HepG2 (cell line): ENCODE measurements around the gene TBC1D14. TPM values are rescaled to one million over a fixed set of nuclear protein-coding genes. Genes with fewer than 3 reads are reported as not detected.
A peak's percentile ranks its signal among the peaks of the same experiment; 100 is the strongest.

ENCODE experiments used
- AGO1 ChIP-seq: fragments of 200-400 bp; formaldehyde crosslinking; IDR thresholded peaks from 2 replicates; pipeline ENCODE4 v1.6.1; 2017; ENCODE audit warnings: mild to moderate bottlenecking, low read depth, low read length, moderate library complexity; ENCODE audit not compliant: poor library complexity, severe bottlenecking
- ATF2 ChIP-seq: sonication (generic); formaldehyde crosslinking; IDR thresholded peaks from 2 replicates; pipeline ENCODE4 v1.4.0; 2020; ENCODE audit warnings: missing genetic modification reagents
- BRCA1 ChIP-seq: sonication (generic); formaldehyde crosslinking; IDR thresholded peaks from 2 replicates; pipeline ENCODE4 v1.4.0; 2020; ENCODE audit warnings: missing genetic modification reagents
- FOXP4 ChIP-seq: sonication (generic); formaldehyde crosslinking; IDR thresholded peaks from 2 replicates; pipeline ENCODE4 v1.4.0; 2020; ENCODE audit warnings: missing genetic modification reagents
- HNRNPH1 ChIP-seq: fragments of 200-400 bp; formaldehyde crosslinking; optimal IDR thresholded peaks from 2 replicates; pipeline ENCODE3; 2017; ENCODE audit warnings: mild to moderate bottlenecking, low read depth, low read length
- ISL2 ChIP-seq: sonication (generic); formaldehyde crosslinking; IDR thresholded peaks from 2 replicates; pipeline ENCODE4 v1.5.0; 2020; ENCODE audit warnings: missing genetic modification reagents
- JUN ChIP-seq: sonication (generic); formaldehyde crosslinking; IDR thresholded peaks from 2 replicates; pipeline ENCODE4 v1.4.0; 2020; ENCODE audit warnings: mild to moderate bottlenecking, missing genetic modification reagents
- PHF21A ChIP-seq: sonication (generic); formaldehyde crosslinking; IDR thresholded peaks from 2 replicates; pipeline ENCODE4 v1.5.0; 2020; ENCODE audit warnings: mild to moderate bottlenecking, missing genetic modification reagents
- PRPF4 ChIP-seq: fragments of 200-400 bp; formaldehyde crosslinking; IDR thresholded peaks from 2 replicates; pipeline ENCODE4 v1.6.1; 2016; ENCODE audit warnings: low read length, low read depth; ENCODE audit not compliant: poor library complexity, severe bottlenecking
- RNF219 ChIP-seq: sonication (generic); formaldehyde crosslinking; IDR thresholded peaks from 2 replicates; pipeline ENCODE4 v1.5.0; 2020; ENCODE audit warnings: mild to moderate bottlenecking, missing genetic modification reagents
- SIN3A ChIP-seq: IDR thresholded peaks from 2 replicates; pipeline ENCODE4 v1.6.1; 2011; ENCODE audit warnings: low read depth, mild to moderate bottlenecking, control low read depth, low read length, borderline replicate concordance
- TBX2 ChIP-seq: sonication (generic); formaldehyde crosslinking; IDR thresholded peaks from 2 replicates; pipeline ENCODE4 v1.5.0; 2020; ENCODE audit warnings: missing genetic modification reagents, mild to moderate bottlenecking, borderline replicate concordance
- TCF12 ChIP-seq, 2 experiments: fragments of 450-650 bp in 1 of 2; sonication (generic) in 1 of 2; formaldehyde crosslinking in 1 of 2; IDR thresholded peaks; 2 replicates each; pipeline versions ENCODE4 v1.6.1 to v1.8.0; 2017 to 2022; ENCODE audit warnings: antibody characterized with exemption in 1 of 2, mild to moderate bottlenecking in 1 of 2, missing genetic modification reagents in 1 of 2, moderate library complexity in 1 of 2
- ZBTB8A ChIP-seq: sonication (generic); formaldehyde crosslinking; IDR thresholded peaks from 2 replicates; pipeline ENCODE4 v1.4.0; 2020; ENCODE audit warnings: mild to moderate bottlenecking, low read depth, missing genetic modification reagents, borderline replicate concordance
- ZFP36 ChIP-seq: fragments of 150-350 bp; IDR thresholded peaks from 2 replicates; pipeline ENCODE4 v1.6.1; 2018; ENCODE audit warnings: borderline replicate concordance, low read length, low read depth; ENCODE audit not compliant: partially characterized antibody
- ZKSCAN8 ChIP-seq: IDR thresholded peaks from 2 replicates; pipeline ENCODE4 v1.6.1; 2016; ENCODE audit warnings: borderline replicate concordance, missing genetic modification reagents, missing compliant biosample characterization
- ZNF280B ChIP-seq: sonication (generic); formaldehyde crosslinking; IDR thresholded peaks from 2 replicates; pipeline ENCODE4 v1.5.0; 2020; ENCODE audit warnings: missing genetic modification reagents, mild to moderate bottlenecking, borderline replicate concordance
- ZNF446 ChIP-seq: sonication (generic); formaldehyde crosslinking; IDR thresholded peaks from 2 replicates; pipeline ENCODE4 v1.5.0; 2020; ENCODE audit warnings: mild to moderate bottlenecking, missing genetic modification reagents
- ZNF644 ChIP-seq: IDR thresholded peaks from 2 replicates; pipeline ENCODE4 v1.6.1; 2016; ENCODE audit warnings: low read depth
- ZNF703 ChIP-seq: sonication (generic); formaldehyde crosslinking; IDR thresholded peaks from 2 replicates; pipeline ENCODE4 v1.5.1; 2020; ENCODE audit warnings: missing genetic modification reagents, mild to moderate bottlenecking, moderate library complexity, borderline replicate concordance
- ZNF816 ChIP-seq: sonication (generic); formaldehyde crosslinking; IDR thresholded peaks from 2 replicates; pipeline ENCODE4 v1.8.0; 2022; ENCODE audit warnings: missing genetic modification reagents, mild to moderate bottlenecking, borderline replicate concordance
- polyA plus RNA-seq, 8 experiments: library from polyadenylated mRNA; depleted of rRNA in 3 of 8; stranded (reverse) in 7 of 8; unstranded in 1 of 8; fragments of >200 nt; fragmentation: Illumina TruSeq in 4 of 8; extraction: Trizol in 4 of 8; gene quantifications; 2 replicates each; pipeline versions ENCODE4 v1.2.1 to v1.2.3, GENCODE V29; 2011 to 2016; ENCODE audit warnings: low read depth in 4 of 8, missing spikeins in 1 of 8, mixed read lengths in 1 of 8; ENCODE audit not compliant: insufficient read depth in 1 of 8
- total RNA-seq, 5 experiments: library from RNA; depleted of rRNA; stranded (reverse); fragments of >200 nt; fragmentation: Illumina TruSeq; extraction: Trizol; gene quantifications; 2 replicates each; pipeline ENCODE4 v1.2.3, GENCODE V29; 2016; ENCODE audit warnings: low read depth in 1 of 5

The TBC1D14 gene
- total and polyA plus RNA-seq, 2 of the 13 experiments (the other 11 are each of a cell fraction or from before 2014, with no cell fraction given), result 29.5 to 46.5 TPM

- peak; percentile 84 for TF ChIP-seq ZNF446
- TF ChIP-seq TBX2, result peak; percentile 100
- TF ChIP-seq ZNF703 (CRISPR knock-in tag), result no peak
- no peak for TF ChIP-seq PRPF4
- no peak for TF ChIP-seq ZFP36
- TF ChIP-seq RNF219 (CRISPR knock-in tag), result no peak
- TF ChIP-seq SIN3A, result 0 out of 2 replicates have a peak, but pooled peaks have one; percentile 38
- TF ChIP-seq AGO1, result no peak
- peak; percentile 76; the same call in 1 of the 2 replicates for TF ChIP-seq ATF2
- TF ChIP-seq ZKSCAN8 (CRISPR knock-in tag), result peak; percentile 96
- TF ChIP-seq PHF21A (CRISPR knock-in tag), result peak; percentile 90
- peak; percentile 40; the same call in 1 of the 2 replicates for TF ChIP-seq ZNF280B (CRISPR knock-in tag)
- TF ChIP-seq ZNF816 (CRISPR knock-in tag), result 0 out of 2 replicates have a peak, but pooled peaks have one; percentile 39
- TF ChIP-seq TCF12 (IDR thresholded peaks at IDR 0.05), result no peak
- TF ChIP-seq TCF12 (CRISPR knock-in tag; IDR thresholded peaks at IDR 0.05), result no peak
- peak; percentile 87; the same call in 1 of the 2 replicates for TF ChIP-seq ZBTB8A
- TF ChIP-seq ISL2 (CRISPR knock-in tag), result peak; percentile 87; the same call in 1 of the 2 replicates
- TF ChIP-seq JUN (CRISPR knock-in tag), result peak; percentile 39; the same call in 1 of the 2 replicates
- peak; percentile 94 for TF ChIP-seq FOXP4 (CRISPR knock-in tag)
- TF ChIP-seq BRCA1 (CRISPR knock-in tag), result peak; percentile 71; the same call in 1 of the 2 replicates
- TF ChIP-seq ZNF644, result no peak; the same call in 1 of the 2 replicates
- TF ChIP-seq HNRNPH1, result no peak
Observed at GRCh38 chr4:6917461-6918271, 8.0 kb downstream of the TBC1D14 start (continued).
